Hippocampal formation (tissue), 2 donors: Measurements from ENCODE around the gene DCPS.
"Not testable (repeated sequence)": the region's sequence is repeated elsewhere in the genome, so short reads cannot be mapped to it uniquely, and the experiment has no call there.

Experiments
- DNase-seq, 2 donors: peaks; one replicate each; lab custom pipeline; 2025; lab: John Stamatoyannopoulos, UW

DCPS gene, protein sequence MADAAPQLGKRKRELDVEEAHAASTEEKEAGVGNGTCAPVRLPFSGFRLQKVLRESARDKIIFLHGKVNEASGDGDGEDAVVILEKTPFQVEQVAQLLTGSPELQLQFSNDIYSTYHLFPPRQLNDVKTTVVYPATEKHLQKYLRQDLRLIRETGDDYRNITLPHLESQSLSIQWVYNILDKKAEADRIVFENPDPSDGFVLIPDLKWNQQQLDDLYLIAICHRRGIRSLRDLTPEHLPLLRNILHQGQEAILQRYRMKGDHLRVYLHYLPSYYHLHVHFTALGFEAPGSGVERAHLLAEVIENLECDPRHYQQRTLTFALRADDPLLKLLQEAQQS

DNA sequence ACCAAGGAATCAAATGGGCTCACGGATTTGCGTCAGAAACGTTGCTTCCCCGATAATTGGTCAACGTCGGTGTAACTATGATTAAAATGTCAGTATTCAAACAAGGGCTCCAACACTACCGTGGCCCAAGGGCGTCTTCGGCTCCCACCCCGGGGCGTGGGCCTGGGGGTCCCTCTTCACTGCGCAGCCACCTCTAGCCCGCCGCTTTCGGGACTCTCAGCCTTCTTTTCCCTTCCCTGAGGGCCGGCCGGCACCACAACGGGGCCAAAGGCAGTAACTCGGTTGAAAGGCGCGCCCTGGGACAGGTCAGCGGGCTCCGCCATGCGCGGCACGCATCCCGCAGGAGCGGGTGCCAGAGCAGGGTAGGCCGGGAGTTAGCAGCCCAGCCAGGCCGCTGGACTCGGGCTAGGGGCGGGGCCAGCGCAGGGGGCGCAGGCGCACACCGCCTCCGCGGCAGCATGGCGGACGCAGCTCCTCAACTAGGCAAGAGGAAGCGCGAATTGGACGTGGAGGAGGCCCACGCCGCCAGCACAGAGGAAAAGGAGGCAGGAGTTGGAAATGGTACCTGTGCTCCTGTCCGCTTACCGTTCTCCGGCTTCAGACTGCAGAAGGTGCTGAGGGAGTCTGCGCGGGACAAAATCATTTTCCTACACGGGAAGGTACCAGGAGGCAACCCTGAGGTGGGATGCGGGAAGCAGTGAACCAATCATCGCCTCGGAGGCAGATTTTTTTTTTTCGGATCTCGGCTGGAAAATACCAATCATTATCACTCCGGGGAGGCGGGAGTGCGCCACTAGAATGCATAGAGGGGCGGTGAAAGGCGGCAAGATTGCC is at the start of gene DCPS:
TSS of gene DCPS (plus strand) at position 438 of the 834 bp plus-strand sequence. CDS start at position 459, 21 bp downstream.
- peak; percentile 78 to 87 for DNase-seq

- DNase-seq, result no peak
Observed at GRCh38 chr11:126254819-126255218, 49.0 kb upstream of the DCPS start.

GRCh38 chr11:126255507-126255906 is 48.4 kb upstream of the DCPS start:
- not testable (repeated sequence) for DNase-seq

GRCh38 chr11:126256216-126256615 is 47.6 kb upstream of the DCPS start:
- DNase-seq, result no peak

DNA sequence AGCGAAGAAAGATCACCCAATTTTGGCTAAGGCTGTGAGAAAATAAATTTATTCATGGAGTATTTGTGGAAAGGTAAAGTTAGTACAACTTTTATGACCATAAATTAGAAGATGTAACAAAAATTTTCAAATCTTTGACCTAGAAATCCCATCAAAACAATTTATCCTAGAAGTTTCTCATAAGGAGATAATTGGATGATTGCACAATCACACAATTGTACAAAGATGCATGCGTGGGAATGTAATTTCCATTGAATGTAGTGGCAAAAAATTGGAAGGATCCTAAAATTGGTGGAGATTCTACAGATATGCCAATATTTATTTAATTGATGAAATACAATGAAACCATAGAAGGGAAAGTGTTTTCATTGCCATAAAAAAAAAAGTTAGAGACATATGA is 46.7 kb upstream of the DCPS start:
- no peak for DNase-seq

GRCh38 chr11:126257764-126258163 is 46.1 kb upstream of the DCPS start:
- DNase-seq, result no peak

DNA sequence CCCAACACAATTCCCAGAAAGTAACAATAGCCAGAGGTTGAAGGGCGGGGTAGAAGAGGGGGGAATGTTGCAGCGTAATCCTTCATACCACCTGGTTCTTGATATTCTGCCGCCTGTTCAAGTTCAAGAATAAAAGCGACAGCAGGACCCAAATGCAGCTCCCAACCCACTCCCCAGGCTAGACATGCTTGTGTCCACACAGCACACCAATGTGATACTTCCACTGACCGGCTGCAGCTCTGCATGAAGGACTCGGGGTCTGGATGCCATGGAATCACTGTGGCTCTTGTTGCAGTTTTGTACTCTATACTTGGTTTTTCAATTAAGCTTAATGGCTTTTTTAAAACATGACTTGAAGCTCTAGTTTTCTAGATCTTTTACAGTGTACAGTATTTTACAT is 41.6 kb upstream of the DCPS start:
- no peak for DNase-seq

DNA sequence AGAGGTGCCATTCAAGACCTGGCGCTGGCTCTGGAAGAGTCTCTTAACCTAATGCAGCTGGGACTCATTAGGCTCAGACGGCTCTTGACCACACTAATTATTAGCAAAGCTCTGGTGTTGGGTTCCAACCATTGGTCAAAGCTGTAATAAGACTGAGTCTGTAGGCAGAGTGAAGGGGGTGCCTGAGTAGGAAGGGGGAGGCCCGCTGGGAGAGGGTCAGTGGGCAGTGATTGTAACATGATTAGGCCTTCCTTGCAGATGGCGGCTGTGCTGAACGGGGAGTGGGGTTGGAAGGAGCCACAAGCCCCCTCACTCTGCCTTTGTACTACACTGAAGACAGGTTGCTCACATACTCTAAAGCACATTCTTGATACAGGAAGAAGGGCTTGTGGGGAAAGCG is 40.4 kb upstream of the DCPS start:
- DNase-seq, result no peak

DNA sequence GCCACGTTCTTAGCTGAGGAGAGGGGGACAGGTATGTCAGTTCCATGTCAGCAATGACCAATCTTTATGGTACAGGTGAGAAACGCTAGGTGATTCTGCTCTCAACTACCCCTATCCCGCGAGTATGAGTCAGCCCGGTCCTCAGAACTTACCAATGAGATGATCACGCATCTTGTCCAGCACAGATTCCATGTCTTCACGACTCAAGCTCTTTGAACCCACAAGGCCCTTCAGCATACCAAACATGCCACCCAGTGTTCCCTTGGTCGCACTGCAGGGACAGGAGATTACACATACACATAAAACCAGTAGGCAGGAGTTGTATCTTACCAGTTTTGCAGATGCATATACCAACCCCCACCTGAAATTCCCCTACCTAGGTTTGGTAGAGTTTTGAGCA is 38.0 kb upstream of the DCPS start:
- no peak for DNase-seq

- DNase-seq, result no peak
Observed at GRCh38 chr11:126267650-126268049, 36.2 kb upstream of the DCPS start.

DNA sequence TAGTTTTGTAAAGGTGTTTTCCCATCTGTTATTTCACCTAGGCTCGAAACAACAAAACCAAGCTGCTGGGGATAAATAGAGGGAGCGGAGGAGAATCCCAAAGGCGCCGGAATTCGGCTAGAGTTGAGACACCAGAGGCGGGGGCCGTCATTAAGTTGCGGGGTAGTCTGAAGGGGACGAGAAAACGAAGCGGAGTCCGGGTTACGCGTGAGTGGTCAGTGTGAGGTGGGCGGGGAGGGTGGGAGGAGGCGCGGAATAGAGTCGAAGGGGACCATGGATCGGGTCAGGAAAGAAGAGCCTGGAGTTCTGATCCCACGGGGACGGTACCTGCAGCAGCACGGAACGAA is 35.5 kb upstream of the DCPS start:
- no peak for DNase-seq

GRCh38 chr11:126268708-126269579 is 34.9 kb upstream of the DCPS start, which contains the start of the genes FOXRED1 and SRPRA:
Gene FOXRED1 (plus strand): TSS chr11:126269154. CDS start chr11:126269207, 53 bp downstream.
Gene SRPRA (minus strand): TSS chr11:126268895. CDS start chr11:126268804, 91 bp downstream.
- DNase-seq, result peak; percentile 97 to 100

DNA sequence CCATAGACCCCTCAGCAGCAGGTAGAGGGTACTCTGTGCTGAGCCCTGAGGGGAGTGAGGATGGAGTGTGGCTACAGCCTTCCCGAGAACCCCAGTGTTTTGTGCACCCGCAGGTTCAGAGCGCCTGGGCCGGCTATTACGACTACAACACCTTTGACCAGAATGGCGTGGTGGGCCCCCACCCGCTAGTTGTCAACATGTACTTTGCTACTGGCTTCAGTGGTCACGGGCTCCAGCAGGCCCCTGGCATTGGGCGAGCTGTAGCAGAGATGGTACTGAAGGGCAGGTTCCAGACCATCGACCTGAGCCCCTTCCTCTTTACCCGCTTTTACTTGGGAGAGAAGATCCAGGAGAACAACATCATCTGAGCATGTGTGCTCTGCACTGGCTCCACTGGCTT is 26.5 kb upstream of the DCPS start:
- no peak for DNase-seq

- no peak for DNase-seq
Observed at GRCh38 chr11:126277780-126278179, 26.1 kb upstream of the DCPS start.

- DNase-seq, result no peak
Observed at GRCh38 chr11:126279191-126279590, 24.7 kb upstream of the DCPS start.

DNA sequence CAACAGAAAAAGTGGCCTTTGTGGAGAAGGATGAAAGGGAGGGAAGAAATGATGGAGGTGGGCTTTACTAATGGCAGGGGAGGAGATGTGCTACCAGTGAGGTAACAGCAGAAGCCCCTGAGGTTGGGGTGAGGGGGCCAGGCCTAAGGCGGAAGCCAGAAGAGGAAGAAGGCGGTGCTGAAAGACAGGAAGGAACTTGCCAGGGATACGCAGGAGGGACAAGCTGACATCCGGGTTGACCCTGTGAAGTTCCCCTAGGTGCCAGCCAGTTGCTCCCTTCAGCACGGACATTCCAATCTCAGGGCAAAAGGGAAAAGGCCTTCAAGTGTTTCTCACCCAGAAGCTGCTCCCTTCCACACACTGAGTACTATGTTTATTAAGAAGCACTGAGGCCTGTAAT is 23.3 kb upstream of the DCPS start:
- DNase-seq, result no peak

- no peak for DNase-seq
Observed at GRCh38 chr11:126281245-126281644, 22.6 kb upstream of the DCPS start.

DNA sequence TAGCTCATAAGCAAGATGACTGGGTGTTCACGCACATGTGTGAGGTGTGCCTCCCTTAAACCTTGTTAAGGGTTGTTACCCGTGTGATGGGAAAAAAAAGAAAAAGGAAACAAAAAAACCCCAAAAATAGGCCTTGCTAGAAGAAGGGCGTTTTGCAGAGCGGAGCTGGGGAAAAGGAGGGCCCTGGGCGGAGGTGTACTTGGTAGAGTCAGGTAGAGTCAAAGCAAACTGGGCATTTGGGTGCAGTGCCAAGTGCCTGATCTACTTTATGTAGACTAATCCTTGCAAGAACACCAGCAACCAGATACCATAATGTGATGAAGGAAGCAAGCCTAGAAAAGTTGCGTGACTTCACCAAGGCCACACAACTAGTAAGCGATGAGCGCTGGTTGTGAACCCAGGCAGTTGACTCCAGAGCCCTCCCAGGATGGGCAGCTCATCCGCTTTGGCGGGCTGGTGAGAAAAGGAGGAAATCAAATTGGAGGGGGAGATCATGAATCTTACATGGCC is 22.1 kb upstream of the DCPS start:
- no peak for DNase-seq

DNA sequence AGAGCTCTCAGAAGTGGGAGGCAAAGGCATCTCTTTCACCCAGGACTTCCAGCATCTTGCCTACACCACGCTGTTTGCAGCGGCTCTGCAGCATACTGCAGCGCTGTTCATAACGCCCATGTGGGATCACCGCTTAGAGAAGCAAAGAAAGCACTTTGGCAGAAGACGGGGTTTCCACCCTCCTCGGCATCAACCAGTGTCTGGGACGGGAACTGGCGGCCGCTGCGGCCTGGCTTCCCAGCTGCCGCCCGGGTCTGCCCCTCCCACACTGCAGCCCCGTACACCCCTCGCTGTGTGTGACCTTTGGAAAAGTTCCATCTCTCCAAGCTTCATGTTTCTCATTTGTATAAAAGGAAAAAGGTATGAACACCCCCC is 21.5 kb upstream of the DCPS start:
- peak; percentile 33 to 42 for DNase-seq

GRCh38 chr11:126282736-126283591 is 20.9 kb upstream of the DCPS start, which contains the start of gene TIRAP:
Gene TIRAP (plus strand): TSS chr11:126283093. CDS start chr11:126290895, 7,802 bp downstream.
- DNase-seq, result peak; percentile 24 to 66

DNA sequence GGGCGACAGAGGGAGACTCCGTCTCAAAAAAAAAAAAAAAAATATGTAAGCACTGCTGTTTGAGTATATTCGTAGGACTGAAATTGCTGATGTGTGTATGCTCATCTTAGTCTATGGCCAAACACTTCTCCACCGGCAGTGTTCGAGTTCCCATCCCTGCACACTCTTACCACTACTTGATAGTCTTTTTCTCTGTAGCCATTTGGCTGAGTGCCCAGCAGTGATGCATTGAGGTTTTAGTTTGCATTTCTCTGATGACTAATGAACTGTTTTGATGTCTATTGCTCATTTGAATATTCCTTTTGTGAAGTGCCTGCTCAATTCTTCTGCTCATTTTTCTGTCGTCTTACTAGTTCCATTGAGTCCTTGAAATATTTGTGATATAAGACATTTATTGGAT is 19.0 kb upstream of the DCPS start:
- DNase-seq, result no peak
